Measurements from ENCODE around the gene DRAP1.

DRAP1 gene

GRCh38 chr11:65965986-65966762 is 46.9 kb downstream of the DRAP1 start:
- DNase-seq, result no peak

GRCh38 chr11:65967329-65967934 is 48.2 kb downstream of the DRAP1 start:
- no peak for DNase-seq

- no peak for DNase-seq
Measured at GRCh38 chr11:65968600-65969482, 49.6 kb downstream of the DRAP1 start.
